IPS-NIHi11 (cell line): ENCODE measurements around the gene LEFTY2.
"Not testable (repeated sequence)": the region's sequence is repeated elsewhere in the genome, so short reads cannot be mapped to it uniquely, and the experiment has no call there.

Experiments
- DNase-seq: peaks from one replicate; pipeline ENCODE4 v3.0.0; 2012; ENCODE audit warnings: mixed read lengths, low spot score

The LEFTY2 gene

GRCh38 chr1:225953315-225953714 is 12.3 kb upstream of the LEFTY2 start:
- no peak for DNase-seq

DNA sequence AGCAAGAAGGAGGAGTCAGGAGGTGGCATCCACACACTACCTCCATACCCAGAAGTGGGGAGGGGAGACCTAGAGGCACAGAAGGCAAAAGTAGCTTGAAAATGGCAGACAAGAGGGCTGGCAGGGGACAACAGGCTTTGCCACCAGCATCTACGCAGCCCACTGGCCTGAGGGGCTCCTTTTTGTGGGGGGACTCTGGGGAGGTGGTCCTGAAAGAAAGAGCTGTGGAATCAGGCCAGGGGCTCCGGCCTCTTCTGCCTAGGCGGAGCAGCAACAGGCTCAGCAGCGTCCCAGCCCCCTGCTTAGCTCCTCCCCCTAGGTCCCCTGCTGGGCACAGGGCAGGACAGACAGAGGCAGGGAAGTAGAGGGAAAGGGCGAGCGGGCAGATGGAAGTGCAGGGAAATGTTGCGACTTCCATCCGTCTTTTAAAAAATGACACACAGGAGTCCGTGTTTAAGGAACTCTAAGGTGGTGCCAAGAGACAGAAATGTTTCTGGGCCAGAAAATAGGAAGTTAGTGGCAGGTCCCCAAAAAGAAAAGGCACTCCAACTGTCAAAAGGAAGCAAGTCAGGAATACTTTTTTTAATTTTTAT is 10.0 kb upstream of the LEFTY2 start:
- peak; percentile 87 for DNase-seq

DNA sequence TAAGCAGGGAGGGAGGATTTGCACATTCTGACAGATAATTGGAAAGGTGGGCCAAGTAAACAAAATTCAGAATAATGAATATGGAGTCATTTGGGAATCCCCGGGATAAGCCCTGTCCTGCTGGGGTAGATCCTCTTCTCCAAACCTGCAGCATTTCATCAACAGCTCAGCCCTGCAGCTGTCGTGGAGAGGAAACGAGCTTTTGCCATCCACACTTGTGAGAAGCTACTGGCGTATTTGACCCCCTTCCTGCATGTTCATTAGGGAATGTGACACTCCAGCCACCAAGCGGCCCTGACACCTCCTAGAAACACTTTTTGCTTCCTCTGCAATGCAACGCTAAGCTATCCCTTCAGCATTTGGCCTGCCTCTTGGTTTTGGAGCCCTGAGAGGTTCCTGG is 8.0 kb upstream of the LEFTY2 start:
- DNase-seq, result no peak

GRCh38 chr1:225946803-225947202 is 5.8 kb upstream of the LEFTY2 start:
- no peak for DNase-seq

DNA sequence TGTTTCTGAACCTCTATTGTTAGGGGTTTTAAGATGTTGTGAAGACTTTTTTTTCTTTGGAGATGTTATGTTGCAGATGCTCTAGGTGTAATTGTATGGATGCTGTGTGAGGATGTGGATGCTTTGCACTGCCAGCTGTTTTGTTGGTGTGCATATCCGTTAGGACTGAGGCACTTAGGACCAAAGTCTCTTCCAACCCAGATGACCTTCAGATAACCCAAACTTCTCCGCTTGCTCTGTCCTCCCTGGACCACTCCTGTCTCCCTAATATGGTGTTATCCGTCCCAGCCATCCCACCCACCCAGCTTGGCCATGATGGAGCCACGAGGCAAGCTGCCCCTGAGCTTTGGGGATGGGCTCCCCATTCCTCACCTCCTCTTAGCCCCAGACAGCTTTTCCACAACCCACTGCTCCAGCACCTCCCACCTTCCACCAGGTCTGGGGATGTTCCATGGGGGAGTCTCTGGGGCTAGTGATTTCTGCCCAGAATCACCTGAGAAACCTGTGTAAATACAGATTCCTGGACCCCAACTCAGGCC is 5.1 kb upstream of the LEFTY2 start:
- no peak for DNase-seq

DNA sequence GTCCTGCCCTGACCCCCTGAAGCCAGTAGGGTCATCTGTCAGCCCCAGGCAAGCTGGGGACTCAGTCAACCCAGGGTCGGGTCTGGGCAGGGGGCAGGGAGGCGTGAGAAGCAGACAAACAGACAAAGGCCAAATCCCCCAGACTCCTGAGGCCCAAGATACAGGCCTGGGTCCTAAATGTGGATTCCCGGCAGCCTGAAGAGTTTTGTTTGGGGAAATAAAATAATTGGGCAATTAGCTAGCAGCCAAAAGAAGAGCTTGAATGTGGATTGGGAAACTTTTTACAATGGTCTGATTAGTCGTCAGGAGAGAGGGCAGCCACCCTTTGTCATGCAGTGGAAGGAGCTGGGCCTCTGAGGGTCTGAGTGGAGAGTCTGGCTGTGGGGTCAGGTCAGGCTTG is 4.5 kb upstream of the LEFTY2 start:
- DNase-seq, result peak; percentile 70

DNA sequence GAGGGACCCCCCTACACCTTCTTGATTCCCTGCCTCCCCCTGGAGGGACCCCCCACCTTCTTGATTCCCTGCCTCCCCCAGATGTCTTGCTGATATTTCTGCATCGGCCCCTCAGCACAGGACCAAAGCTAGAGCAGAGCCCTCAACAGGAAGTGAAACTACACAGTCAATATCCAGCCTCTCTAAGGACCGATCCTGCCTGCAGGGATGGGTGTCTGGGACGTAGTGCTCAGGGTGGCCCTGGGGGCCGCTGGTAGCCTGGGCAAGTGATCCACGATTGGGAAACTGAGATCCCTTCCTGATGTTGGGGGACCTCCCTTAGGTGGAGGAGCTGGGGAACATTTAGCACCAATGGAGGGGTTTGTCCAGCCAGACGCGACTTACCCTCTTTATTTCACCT is 3.9 kb upstream of the LEFTY2 start:
- DNase-seq, result no peak

- DNase-seq, result no peak
These were observed 3.4 kb upstream of the LEFTY2 start for GRCh38 chr1:225944387-225944786.

GRCh38 chr1:225943582-225943981 is 2.6 kb upstream of the LEFTY2 start:
- no peak for DNase-seq

DNA sequence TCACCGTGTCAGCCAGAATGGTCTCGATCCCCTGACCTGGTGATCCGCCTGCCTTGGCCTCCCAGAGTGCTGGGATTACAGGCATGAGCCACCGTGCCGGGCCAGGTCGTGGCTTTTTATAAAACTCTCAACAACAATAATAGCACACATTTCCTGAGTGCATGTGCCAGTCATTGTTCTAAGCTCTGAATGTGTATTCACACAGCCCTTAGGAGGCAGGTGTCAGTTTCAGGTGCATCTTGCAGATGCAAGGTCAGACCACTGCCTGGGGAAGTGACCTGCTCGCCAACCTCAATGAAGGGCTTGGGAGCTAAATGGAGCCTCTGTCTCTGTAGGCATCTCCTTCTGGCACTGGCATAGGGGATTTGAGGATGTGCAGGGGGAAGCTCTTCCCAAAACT is 1.6 kb upstream of the LEFTY2 start:
- no peak for DNase-seq

GRCh38 chr1:225941942-225942222 is 862 bp upstream of the LEFTY2 start:
- DNase-seq, result no peak

GRCh38 chr1:225940385-225941151 is 452 bp downstream of the LEFTY2 start:
- no peak for DNase-seq

- DNase-seq, result not testable (repeated sequence)
These were observed 1.1 kb downstream of the LEFTY2 start for GRCh38 chr1:225939939-225940310.

DNA sequence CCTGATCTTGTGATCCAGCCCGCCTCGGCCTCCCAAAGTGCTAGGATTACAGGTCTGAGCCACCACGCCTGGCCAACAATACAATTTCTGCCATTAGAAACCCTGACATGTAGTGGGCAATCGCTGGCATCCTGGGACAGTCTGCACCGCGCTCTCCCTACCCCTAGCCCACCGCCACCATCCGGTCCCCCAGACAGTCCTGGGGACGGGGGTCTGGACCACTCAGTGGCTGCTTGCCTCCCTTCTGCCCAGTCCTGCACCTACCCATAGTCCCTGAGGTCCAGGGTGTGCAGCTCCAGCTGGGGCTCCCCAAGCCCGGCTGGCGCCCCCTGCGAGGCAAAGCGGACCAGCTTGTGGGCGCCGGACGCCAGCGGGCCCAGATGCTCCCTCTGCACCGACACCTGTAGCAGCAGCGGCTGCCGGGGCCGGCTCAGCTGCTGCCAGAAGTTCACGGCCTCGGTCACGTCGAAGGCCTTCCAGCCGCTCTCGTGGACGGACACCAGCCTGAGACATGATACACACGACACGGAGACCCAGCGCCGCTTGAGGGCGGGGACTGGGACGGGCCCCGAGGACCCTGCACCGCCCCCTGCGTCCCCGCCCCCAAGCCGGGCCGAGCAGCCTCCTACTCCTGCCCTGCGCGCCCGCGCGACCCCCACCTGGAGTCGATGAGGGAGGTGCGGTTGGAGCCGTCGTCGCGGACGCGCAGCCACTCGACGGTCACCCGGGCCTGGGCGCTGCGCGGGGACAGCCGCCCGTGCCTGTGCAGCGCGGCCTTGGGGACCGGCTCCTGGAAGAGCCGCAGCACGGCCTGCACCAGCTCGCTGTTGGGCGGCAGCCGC is 1.7 kb downstream of the LEFTY2 start:
- not testable (repeated sequence) for DNase-seq

- no peak for DNase-seq
These were observed 3.7 kb downstream of the LEFTY2 start for GRCh38 chr1:225937048-225937968.

- DNase-seq, result no peak
These were observed 4.5 kb downstream of the LEFTY2 start for GRCh38 chr1:225936523-225936922.

- not testable (repeated sequence) for DNase-seq
These were observed 4.9 kb downstream of the LEFTY2 start for GRCh38 chr1:225936086-225936485.

DNA sequence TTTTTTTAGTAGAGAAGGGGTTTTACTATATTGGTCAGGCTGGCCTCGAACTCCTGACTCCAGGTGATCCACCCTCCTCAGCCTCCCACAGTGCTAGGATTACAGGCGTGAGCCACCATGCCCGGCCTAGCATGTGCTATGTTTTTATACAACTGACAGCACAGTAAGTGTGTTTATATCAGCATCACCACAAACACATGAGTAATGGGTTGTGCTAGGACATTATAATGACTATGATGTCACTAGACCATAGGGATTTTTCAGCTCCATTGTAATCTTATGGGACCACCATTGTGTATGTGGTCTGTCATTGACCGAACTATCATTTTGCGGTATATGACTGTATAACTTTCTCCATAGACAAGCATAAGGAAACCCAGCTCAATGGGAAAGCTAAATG is 6.3 kb downstream of the LEFTY2 start:
- no peak for DNase-seq

GRCh38 chr1:225933072-225933471 is 7.9 kb downstream of the LEFTY2 start:
- DNase-seq, result no peak

GRCh38 chr1:225931270-225932136 is 9.5 kb downstream of the LEFTY2 start:
- DNase-seq, result no peak

DNA sequence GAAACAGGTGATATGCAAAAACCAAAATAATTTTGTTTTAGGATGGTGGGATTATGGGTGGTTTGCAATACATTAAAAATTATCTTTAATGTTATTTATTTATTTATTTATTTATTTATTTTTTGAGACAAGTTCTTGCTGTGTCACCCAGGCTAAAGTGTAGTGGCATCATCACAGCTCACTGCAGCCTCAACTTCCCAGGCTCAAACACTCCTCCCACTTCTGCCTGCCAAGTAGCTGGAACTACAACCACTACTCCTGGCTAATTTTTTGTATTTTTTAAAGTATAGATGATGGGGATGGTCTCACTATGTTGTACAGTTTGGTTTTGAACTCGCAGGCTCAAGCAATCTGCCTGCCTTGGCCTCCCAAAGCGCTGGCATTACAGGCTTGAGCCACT is 10.5 kb downstream of the LEFTY2 start:
- no peak for DNase-seq
